Breast epithelium (tissue), 3 donors: Measurements from ENCODE around the gene GNB2.
"Not testable (repeated sequence)": the region's sequence is repeated elsewhere in the genome, so short reads cannot be mapped to it uniquely, and the experiment has no call there.

Experiments
- POLR2A ChIP-seq: fragments of 450-650 bp; IDR thresholded peaks from one replicate; pipeline ENCODE4 v1.6.1; 2016; ENCODE audit warnings: antibody characterized with exemption, mild to moderate bottlenecking, moderate library complexity
- POLR2AphosphoS5 ChIP-seq, 3 donors: sonication (generic); formaldehyde crosslinking; IDR thresholded peaks; one replicate each; pipeline ENCODE4 v1.6.1; 2017; ENCODE audit warnings: antibody characterized with exemption in 3 of 3
- TF ChIP-seq, protein P1 (sequence below), 3 donors: fragments of 450-650 bp; IDR thresholded peaks; one replicate each; pipeline ENCODE4 v1.5.1; 2016 to 2017; ENCODE audit warnings: antibody characterized with exemption in 3 of 3, mild to moderate bottlenecking in 3 of 3, moderate library complexity in 3 of 3

DNA sequence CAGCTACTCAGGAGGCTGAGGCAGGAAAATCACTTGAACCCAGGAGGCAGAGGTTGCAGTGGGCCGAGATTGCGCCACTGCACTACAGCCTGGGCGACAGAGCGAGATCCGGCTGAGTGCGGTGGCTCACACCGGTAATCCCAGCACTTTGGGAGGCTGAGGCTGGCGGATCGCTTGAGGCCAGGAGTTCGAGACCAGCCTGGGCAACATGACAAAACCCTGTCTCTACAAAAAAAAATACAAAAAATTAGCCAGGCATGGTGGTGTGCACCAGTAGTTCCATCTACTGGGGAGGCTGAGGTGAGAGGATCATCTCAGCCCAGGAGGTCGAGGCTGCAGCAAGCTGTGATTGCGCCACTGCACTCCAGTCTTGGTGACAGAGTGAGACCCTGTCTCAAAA lies 4.4 kb upstream of the GNB2 start:
- TF ChIP-seq, protein P1, sequence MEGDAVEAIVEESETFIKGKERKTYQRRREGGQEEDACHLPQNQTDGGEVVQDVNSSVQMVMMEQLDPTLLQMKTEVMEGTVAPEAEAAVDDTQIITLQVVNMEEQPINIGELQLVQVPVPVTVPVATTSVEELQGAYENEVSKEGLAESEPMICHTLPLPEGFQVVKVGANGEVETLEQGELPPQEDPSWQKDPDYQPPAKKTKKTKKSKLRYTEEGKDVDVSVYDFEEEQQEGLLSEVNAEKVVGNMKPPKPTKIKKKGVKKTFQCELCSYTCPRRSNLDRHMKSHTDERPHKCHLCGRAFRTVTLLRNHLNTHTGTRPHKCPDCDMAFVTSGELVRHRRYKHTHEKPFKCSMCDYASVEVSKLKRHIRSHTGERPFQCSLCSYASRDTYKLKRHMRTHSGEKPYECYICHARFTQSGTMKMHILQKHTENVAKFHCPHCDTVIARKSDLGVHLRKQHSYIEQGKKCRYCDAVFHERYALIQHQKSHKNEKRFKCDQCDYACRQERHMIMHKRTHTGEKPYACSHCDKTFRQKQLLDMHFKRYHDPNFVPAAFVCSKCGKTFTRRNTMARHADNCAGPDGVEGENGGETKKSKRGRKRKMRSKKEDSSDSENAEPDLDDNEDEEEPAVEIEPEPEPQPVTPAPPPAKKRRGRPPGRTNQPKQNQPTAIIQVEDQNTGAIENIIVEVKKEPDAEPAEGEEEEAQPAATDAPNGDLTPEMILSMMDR (IDR thresholded peaks at IDR 0.05), result not testable (repeated sequence)
- TF ChIP-seq POLR2AphosphoS5 (IDR thresholded peaks at IDR 0.05); POLR2A: not testable (repeated sequence)
